H1 (cell line): ENCODE data around the gene SFTPA2. TPM values are rescaled to one million over a fixed set of nuclear protein-coding genes. Genes with fewer than 3 reads are reported as not detected.
"Not testable (repeated sequence)": the region's sequence is repeated elsewhere in the genome, so short reads cannot be mapped to it uniquely, and the experiment has no call there.

Experiments
- CTCF ChIA-PET: fragments of 300-600 bp; sonication (Branson Sonifier 250); formaldehyde crosslinking; loops from one replicate; lab custom pipeline; 2021; ENCODE audit not compliant: partially characterized antibody; lab: Charles Lee
- POLR2A ChIA-PET: fragments of 300-600 bp; sonication (Branson Sonifier 250); formaldehyde crosslinking; loops from one replicate; lab custom pipeline; 2021; ENCODE audit warnings: inconsistent platforms; ENCODE audit not compliant: partially characterized antibody; lab: Charles Lee
- DNase-seq, 2 experiments: peaks; one replicate each; pipeline versions ENCODE4 v3.0.0 to v3.0.0-alpha.2; 2010 to 2022; ENCODE audit warnings: low spot score in 2 of 2, low read depth in 1 of 2, mixed read lengths in 1 of 2
- FAIRE-seq: peaks from 2 replicates; lab custom pipeline; 2011; peaks lifted over from hg19 to GRCh38; lab: Jason Lieb, UNC
- H2AFZ ChIP-seq: 2 replicates; pipeline ENCODE4 v1.8.1; 2012; ENCODE audit warnings: low read length, inconsistent platforms
- H2AK5ac ChIP-seq: 2 replicates; pipeline ENCODE4 v1.6.1; 2013; ENCODE audit warnings: low read depth, low read length
- H2BK120ac ChIP-seq: replicated peaks from 2 replicates; pipeline ENCODE3; 2013; ENCODE audit warnings: low read depth, low read length, inconsistent platforms
- H2BK12ac ChIP-seq: 2 replicates; pipeline ENCODE4 v1.6.1; 2013; ENCODE audit warnings: low read depth, low read length
- H2BK15ac ChIP-seq: 2 replicates; pipeline ENCODE4 v1.6.1; 2013; ENCODE audit warnings: low read length
- H2BK20ac ChIP-seq: 2 replicates; pipeline ENCODE4 v1.6.1; 2013; ENCODE audit warnings: low read length
- H2BK5ac ChIP-seq: 2 replicates; pipeline ENCODE4 v1.6.1; 2013; ENCODE audit warnings: low read depth, low read length
- H3K14ac ChIP-seq: 2 replicates; pipeline ENCODE4 v1.6.1; 2013; ENCODE audit warnings: inconsistent platforms; ENCODE audit not compliant: insufficient read length
- H3K18ac ChIP-seq: 2 replicates; pipeline ENCODE4 v1.6.1; 2013; ENCODE audit warnings: low read length; ENCODE audit errors: extremely low read depth
- H3K23ac ChIP-seq: 2 replicates; pipeline ENCODE4 v1.6.1; 2013; ENCODE audit warnings: inconsistent platforms; ENCODE audit not compliant: insufficient read length
- H3K23me2 ChIP-seq: 2 replicates; pipeline ENCODE4 v1.6.1; 2013; ENCODE audit warnings: low read depth, low read length
- H3K27ac ChIP-seq: 2 replicates; pipeline ENCODE4 v1.6.1; 2011; ENCODE audit warnings: low read depth, low read length, inconsistent platforms
- H3K27me3 ChIP-seq, 4 experiments: replicated peaks in 1 of 4; 1 replicate in 1 of 4; 2 replicates in 3 of 4; pipeline versions ENCODE4 v1.6.1 to v1.8.1; 2011 to 2013; ENCODE audit warnings: low read length in 3 of 4, mild to moderate bottlenecking in 3 of 4, inconsistent platforms in 2 of 4, mixed read lengths in 2 of 4, moderate library complexity in 1 of 4; ENCODE audit not compliant: control insufficient read depth in 3 of 4, insufficient read depth in 3 of 4; ENCODE audit errors: extremely low read depth in 1 of 4
- H3K36me3 ChIP-seq, 4 experiments: 2 replicates each; pipeline versions ENCODE4 v1.6.1 to v1.8.1; 2011 to 2013; ENCODE audit warnings: mild to moderate bottlenecking in 4 of 4, low read length in 3 of 4, moderate library complexity in 2 of 4, control low read depth in 1 of 4, inconsistent platforms in 1 of 4; ENCODE audit not compliant: insufficient read depth in 4 of 4, control insufficient read depth in 2 of 4
- H3K4ac ChIP-seq: replicated peaks from 2 replicates; pipeline ENCODE3; 2013; ENCODE audit warnings: low read length, low read depth, mixed read lengths, inconsistent platforms; ENCODE audit not compliant: insufficient read length
- H3K4me1 ChIP-seq, 4 experiments: replicated peaks in 1 of 4; 1 replicate in 1 of 4; 2 replicates in 3 of 4; pipeline versions ENCODE4 v1.6.1 to v1.8.1; 2011 to 2013; ENCODE audit warnings: low read length in 3 of 4, inconsistent platforms in 2 of 4, mixed read lengths in 1 of 4; ENCODE audit not compliant: insufficient read depth in 4 of 4, control insufficient read depth in 3 of 4
- H3K4me2 ChIP-seq, 2 experiments: 2 replicates each; pipeline versions ENCODE4 v1.6.1 to v1.8.1; 2011 to 2013; ENCODE audit warnings: low read depth in 2 of 2, low read length in 2 of 2, control low read depth in 1 of 2, inconsistent platforms in 1 of 2, mild to moderate bottlenecking in 1 of 2; ENCODE audit not compliant: insufficient read depth in 1 of 2
- H3K4me3 ChIP-seq, 4 experiments: fragments of 200-600, 300-600 bp in 1 of 4; sonication (generic), shearing (Covaris generic), sonication (Bioruptor Twin) in 1 of 4; 2 replicates each; pipeline versions ENCODE4 v1.5.1 to v1.8.1; 2011 to 2016; ENCODE audit warnings: low read length in 4 of 4, low read depth in 3 of 4, control low read depth in 2 of 4, inconsistent platforms in 2 of 4, mild to moderate bottlenecking in 2 of 4, mixed read lengths in 1 of 4, moderate library complexity in 1 of 4; ENCODE audit not compliant: insufficient read depth in 2 of 4; ENCODE audit errors: extremely low read depth in 1 of 4
- H3K56ac ChIP-seq: replicated peaks from 2 replicates; pipeline ENCODE3; 2013; ENCODE audit warnings: low read depth, mild to moderate bottlenecking, mixed read lengths, low read length, inconsistent platforms; ENCODE audit not compliant: insufficient read length
- H3K79me1 ChIP-seq: 2 replicates; pipeline ENCODE4 v1.6.1; 2013; ENCODE audit warnings: low read depth, low read length, control low read depth
- H3K79me2 ChIP-seq, 2 experiments: 2 replicates each; pipeline versions ENCODE4 v1.6.1 to v1.8.1; 2012 to 2013; ENCODE audit warnings: low read length in 2 of 2, mild to moderate bottlenecking in 2 of 2, inconsistent platforms in 1 of 2; ENCODE audit not compliant: insufficient read depth in 2 of 2, control insufficient read depth in 1 of 2
- H3K9ac ChIP-seq, 4 experiments: replicated peaks in 1 of 4; 1 replicate in 1 of 4; 2 replicates in 3 of 4; pipeline versions ENCODE4 v1.6.1 to v1.8.1; 2011 to 2013; ENCODE audit warnings: low read depth in 3 of 4, low read length in 3 of 4, control low read depth in 2 of 4, mild to moderate bottlenecking in 2 of 4, moderate library complexity in 2 of 4, inconsistent platforms in 1 of 4; ENCODE audit errors: extremely low read depth in 1 of 4
- H3K9me3 ChIP-seq, 2 experiments: 2 replicates each; pipeline versions ENCODE4 v1.6.1 to v1.8.1; 2012 to 2013; ENCODE audit warnings: mild to moderate bottlenecking in 2 of 2, moderate library complexity in 2 of 2, control low read depth in 1 of 2, inconsistent platforms in 1 of 2, low read depth in 1 of 2, low read length in 1 of 2, mixed read lengths in 1 of 2; ENCODE audit not compliant: insufficient read depth in 2 of 2
- H4K20me1 ChIP-seq, 2 experiments: replicated peaks in 1 of 2; 2 replicates each; pipeline versions ENCODE3 to v1.8.1; 2011 to 2013; ENCODE audit warnings: inconsistent platforms in 2 of 2, low read length in 2 of 2, mild to moderate bottlenecking in 1 of 2; ENCODE audit not compliant: insufficient read depth in 2 of 2, control insufficient read depth in 1 of 2
- H4K5ac ChIP-seq: 2 replicates; pipeline ENCODE4 v1.6.1; 2013; ENCODE audit warnings: low read length, low read depth, mixed read lengths, inconsistent platforms; ENCODE audit not compliant: insufficient read length
- H4K8ac ChIP-seq: 2 replicates; pipeline ENCODE4 v1.8.0; 2013; ENCODE audit warnings: mild to moderate bottlenecking, moderate library complexity, low read length, inconsistent platforms; ENCODE audit not compliant: insufficient read depth; ENCODE audit errors: extremely low read depth
- H4K91ac ChIP-seq: replicated peaks from 2 replicates; pipeline ENCODE3; 2013; ENCODE audit warnings: low read length, mixed read lengths, inconsistent platforms; ENCODE audit not compliant: insufficient read length
- WGBS, 2 experiments: shearing (Covaris generic) in 1 of 2; methylation state at CpG; one replicate each; pipeline versions ENCODE4 v1.1.6 to v1.1.7; 2013 to 2015; ENCODE audit warnings: low lambda C conversion rate in 2 of 2, mixed read lengths in 2 of 2, inconsistent platforms in 1 of 2, low coverage in 1 of 2, missing lambda C conversion rate in 1 of 2; ENCODE audit not compliant: insufficient replicate concordance in 2 of 2, insufficient coverage in 1 of 2, insufficient read length in 1 of 2; ENCODE audit errors: extremely low coverage in 1 of 2, missing lambda C conversion rate in 1 of 2; 5-methylcytosine and 5-hydroxymethylcytosine counted together
- polyA plus RNA-seq, 7 experiments: library from polyadenylated mRNA; depleted of rRNA in 3 of 7; stranded (reverse) in 5 of 7; unstranded in 2 of 7; fragments of >200 nt in 5 of 7; fragments of 200-250 nt in 2 of 7; gene quantifications; 1 replicate in 5 of 7; 2 replicates in 1 of 7; 4 replicates in 1 of 7; pipeline versions ENCODE4 v1.2.1 to v1.2.3, GENCODE V29; 2011 to 2013; ENCODE audit warnings: missing spikeins in 2 of 7, mixed read lengths in 2 of 7
- total RNA-seq: library from RNA; stranded (reverse); fragmentation: NEBNext Ultra II Directional; extraction: Animal tissue kit (Norgen Biotek cat#: 25700); gene quantifications from 2 replicates; pipeline ENCODE4 v1.2.1, GENCODE V29; 2021

SFTPA2 gene
- total and polyA plus RNA-seq, 2 of the 8 experiments (the other 6 are each of a cell fraction or from before 2014, with no cell fraction given), result not detected

- H3K9me3 ChIP-seq, H3K4me1 ChIP-seq, H2BK20ac ChIP-seq, H3K23ac ChIP-seq, H4K20me1 ChIP-seq, H3K79me2 ChIP-seq, H3K18ac ChIP-seq, H3K9ac ChIP-seq, H3K56ac ChIP-seq, H2BK12ac ChIP-seq, POLR2A ChIA-PET, H3K27me3 ChIP-seq, H3K36me3 ChIP-seq, H2BK15ac ChIP-seq, H3K23me2 ChIP-seq, H3K79me1 ChIP-seq, H2BK5ac ChIP-seq, H3K4ac ChIP-seq, FAIRE-seq, H3K14ac ChIP-seq, H2BK120ac ChIP-seq, H4K8ac ChIP-seq, H2AK5ac ChIP-seq, H3K4me3 ChIP-seq, H3K4me2 ChIP-seq, H3K27ac ChIP-seq, H4K91ac ChIP-seq, H4K5ac ChIP-seq, H2AFZ ChIP-seq, DNase-seq: not testable (repeated sequence)
- WGBS, 2 experiments, result 100% methylated on average over 2 of the region's 3 CpGs; no CpG with 5 or more reads in 1 of the 2 experiments
- CTCF ChIA-PET, result interaction anchor here (2.4 kb wide), 1 partner anchor 53 kb away, joined by 8 read pairs; the partner anchor contains the start of gene SFTPA1
These were observed 3.2 kb downstream of the SFTPA2 start for GRCh38 chr10:79556961-79557360.
